Epithelial cell of esophagus (primary cell): ENCODE results near the gene KNOP1.

Experiments used
- DNase-seq: peaks from one replicate; pipeline ENCODE4 v3.0.0; 2010; ENCODE audit warnings: low read depth
- H3K4me3 ChIP-seq: 2 replicates; pipeline ENCODE4 v1.5.1; 2011; ENCODE audit warnings: mild to moderate bottlenecking, low read length, control low read depth
- CTCF ChIP-seq: IDR thresholded peaks from 2 replicates; pipeline ENCODE4 v1.5.1; 2011; ENCODE audit warnings: low read depth, mild to moderate bottlenecking, low read length, control low read depth, inconsistent platforms; ENCODE audit not compliant: insufficient read depth; ENCODE audit errors: missing control alignments

Gene KNOP1

GRCh38 chr16:19717741-19718623 is at the start of gene KNOP1, which contains the start of gene IQCK:
Gene KNOP1 (minus strand): TSS chr16:19718227. CDS start chr16:19715035, 3,192 bp downstream.
Gene IQCK (plus strand): TSS chr16:19718271. CDS start chr16:19718307, 36 bp downstream.
- TF ChIP-seq CTCF = peak; percentile 16
- peak within 1 kb of the TSS; percentile 88 for H3K4me3 ChIP-seq
- DNase-seq = peak; percentile 88

GRCh38 chr16:19767497-19767896 is 49.5 kb upstream of the KNOP1 start:
- no peak for TF ChIP-seq CTCF
- no peak for DNase-seq
- H3K4me3 ChIP-seq = no peak overlapping the region

GRCh38 chr16:19766988-19767387 is 49.0 kb upstream of the KNOP1 start:
- no peak for TF ChIP-seq CTCF
- DNase-seq = no peak
- no peak overlapping the region for H3K4me3 ChIP-seq

- no peak for TF ChIP-seq CTCF
- no peak for DNase-seq
- H3K4me3 ChIP-seq = no peak overlapping the region
Observed at GRCh38 chr16:19766554-19766884, 48.5 kb upstream of the KNOP1 start.

- no peak for TF ChIP-seq CTCF
- no peak for DNase-seq
- no peak overlapping the region for H3K4me3 ChIP-seq
Observed at GRCh38 chr16:19765860-19766553, 48.0 kb upstream of the KNOP1 start.

- no peak for DNase-seq
- no peak for TF ChIP-seq CTCF
- no peak overlapping the region for H3K4me3 ChIP-seq
Observed at GRCh38 chr16:19760356-19761060, 42.5 kb upstream of the KNOP1 start.
